ENCODE measurements around the gene FOXI3. TPM values are rescaled to one million over a fixed set of nuclear protein-coding genes. Genes with fewer than 3 reads are reported as not detected.

FOXI3 gene
- total and polyA plus RNA-seq, 2 experiments from 2014 or later = not detected

DNA sequence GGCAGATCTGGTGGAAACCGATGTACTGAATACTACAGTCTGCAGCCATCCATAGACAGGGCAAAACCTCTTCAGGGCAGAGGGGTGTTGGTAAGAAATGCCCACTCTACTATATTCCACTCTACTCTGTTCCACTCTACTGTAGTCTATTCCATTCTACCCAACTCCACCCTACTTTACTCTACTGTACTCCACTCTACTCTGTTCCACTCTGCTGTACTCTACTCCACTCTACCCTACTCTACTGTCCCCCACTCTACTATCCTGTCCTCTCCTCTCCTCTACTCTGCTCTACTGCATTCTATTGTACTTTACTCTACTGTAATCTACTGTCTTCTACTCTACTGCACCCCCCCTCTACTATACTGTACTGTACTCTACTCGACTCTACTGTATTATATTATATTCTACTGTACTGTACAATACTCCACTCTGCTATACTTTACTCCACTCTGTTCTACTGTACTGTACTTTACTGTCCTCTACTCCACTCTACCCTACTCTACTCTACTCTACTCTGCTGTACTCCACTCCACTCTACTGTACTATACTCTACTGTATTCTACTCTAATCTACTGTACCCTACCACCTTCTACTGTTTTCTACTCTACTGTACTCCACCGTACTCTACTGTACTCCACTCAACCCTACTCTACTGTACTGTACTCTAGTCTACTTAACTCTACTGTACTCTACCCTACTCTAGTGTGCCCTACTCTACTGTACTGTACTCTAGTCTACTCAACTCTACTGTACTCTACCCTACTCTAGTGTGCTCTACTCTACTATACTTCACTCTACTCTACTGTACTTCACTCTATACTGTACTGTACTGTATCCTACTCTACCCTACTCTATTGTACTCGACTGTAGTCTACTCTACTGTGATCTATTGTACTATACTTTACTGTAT is 17.0 kb upstream of the FOXI3 start:
- DNase-seq (ENCODE audit: low spot score) = no peak
- 90% methylated on average over 4 of the region's 4 CpGs for WGBS (ENCODE audit: low lambda C conversion rate, missing lambda C conversion rate)
- H3K4me3 ChIP-seq = no peak overlapping the region
- no peaks in the 10 kb centered on the region for H4K20me1 ChIP-seq (ENCODE audit: insufficient read depth, poor library complexity, severe bottlenecking)
- no peak for TF ChIP-seq EZH2 (IDR thresholded peaks at IDR 0.05; ENCODE audit: borderline replicate concordance)
- TF ChIP-seq, protein P1, sequence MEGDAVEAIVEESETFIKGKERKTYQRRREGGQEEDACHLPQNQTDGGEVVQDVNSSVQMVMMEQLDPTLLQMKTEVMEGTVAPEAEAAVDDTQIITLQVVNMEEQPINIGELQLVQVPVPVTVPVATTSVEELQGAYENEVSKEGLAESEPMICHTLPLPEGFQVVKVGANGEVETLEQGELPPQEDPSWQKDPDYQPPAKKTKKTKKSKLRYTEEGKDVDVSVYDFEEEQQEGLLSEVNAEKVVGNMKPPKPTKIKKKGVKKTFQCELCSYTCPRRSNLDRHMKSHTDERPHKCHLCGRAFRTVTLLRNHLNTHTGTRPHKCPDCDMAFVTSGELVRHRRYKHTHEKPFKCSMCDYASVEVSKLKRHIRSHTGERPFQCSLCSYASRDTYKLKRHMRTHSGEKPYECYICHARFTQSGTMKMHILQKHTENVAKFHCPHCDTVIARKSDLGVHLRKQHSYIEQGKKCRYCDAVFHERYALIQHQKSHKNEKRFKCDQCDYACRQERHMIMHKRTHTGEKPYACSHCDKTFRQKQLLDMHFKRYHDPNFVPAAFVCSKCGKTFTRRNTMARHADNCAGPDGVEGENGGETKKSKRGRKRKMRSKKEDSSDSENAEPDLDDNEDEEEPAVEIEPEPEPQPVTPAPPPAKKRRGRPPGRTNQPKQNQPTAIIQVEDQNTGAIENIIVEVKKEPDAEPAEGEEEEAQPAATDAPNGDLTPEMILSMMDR (IDR thresholded peaks at IDR 0.05; ENCODE audit: poor library complexity) = no peak
- TF ChIP-seq EZH2phosphoT487 (IDR thresholded peaks at IDR 0.05; ENCODE audit: low read depth, severe bottlenecking, unreplicated experiment) = no peak
- no peaks in the 10 kb centered on the region for H3K27me3 ChIP-seq
- no peaks in the 10 kb centered on the region for H3K36me3 ChIP-seq (replicated peaks; ENCODE audit: insufficient read depth, low read depth)
- no peaks in the 10 kb centered on the region for H3K79me2 ChIP-seq
- H3K9me2 ChIP-seq (replicated peaks; ENCODE audit: insufficient read depth) = no peaks in the 10 kb centered on the region
- H2AFZ ChIP-seq = no peak overlapping the region
- H3K4me1 ChIP-seq (ENCODE audit: insufficient read depth) = no peaks in the 10 kb centered on the region
- H3K4me2 ChIP-seq = no peak overlapping the region
- H3K27ac ChIP-seq = no peak overlapping the region
- H3K9me3 ChIP-seq (ENCODE audit: low read depth) = no peaks in the 10 kb centered on the region

DNA sequence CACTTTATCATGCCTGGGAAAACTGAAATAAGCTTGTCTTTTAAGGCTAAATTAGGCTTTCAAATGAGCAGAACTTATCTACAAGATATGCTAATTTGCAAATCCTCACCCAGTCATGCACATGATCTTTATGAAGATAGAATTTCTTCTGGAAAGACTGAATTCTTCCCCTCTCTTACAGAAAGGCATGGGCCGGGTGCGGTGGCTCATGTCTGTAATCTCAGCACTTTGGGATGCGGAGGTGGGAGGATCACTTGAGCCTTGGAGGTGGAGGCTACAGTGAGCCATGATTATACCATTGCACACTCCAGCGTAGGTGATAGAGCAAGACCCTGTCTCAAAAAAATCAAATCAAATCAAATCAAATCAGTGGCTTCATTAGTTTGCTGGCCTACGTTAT is 11.7 kb upstream of the FOXI3 start:
- H3K9me3 ChIP-seq (ENCODE audit: low read depth) = no peaks in the 10 kb centered on the region
- H3K4me3 ChIP-seq = no peak overlapping the region
- H3K4me2 ChIP-seq = no peak overlapping the region
- H2AFZ ChIP-seq = no peak overlapping the region
- TF ChIP-seq EZH2 (IDR thresholded peaks at IDR 0.05; ENCODE audit: borderline replicate concordance) (no peak), EZH2phosphoT487 (IDR thresholded peaks at IDR 0.05; ENCODE audit: low read depth, severe bottlenecking, unreplicated experiment) (no peak)
- TF ChIP-seq, protein P1 (IDR thresholded peaks at IDR 0.05; ENCODE audit: poor library complexity) = no peak
- no peaks in the 10 kb centered on the region for H3K36me3 ChIP-seq (replicated peaks; ENCODE audit: insufficient read depth, low read depth)
- no peaks in the 10 kb centered on the region for H4K20me1 ChIP-seq (ENCODE audit: insufficient read depth, poor library complexity, severe bottlenecking)
- H3K27me3 ChIP-seq = no peaks in the 10 kb centered on the region
- H3K79me2 ChIP-seq = no peaks in the 10 kb centered on the region
- 75% methylated on average over 5 of the region's 5 CpGs for WGBS (ENCODE audit: low lambda C conversion rate, missing lambda C conversion rate)
- H3K9me2 ChIP-seq (replicated peaks; ENCODE audit: insufficient read depth) = no peaks in the 10 kb centered on the region
- H3K27ac ChIP-seq = no peak overlapping the region
- no peaks in the 10 kb centered on the region for H3K4me1 ChIP-seq (ENCODE audit: insufficient read depth)
- DNase-seq (ENCODE audit: low spot score) = no peak

DNA sequence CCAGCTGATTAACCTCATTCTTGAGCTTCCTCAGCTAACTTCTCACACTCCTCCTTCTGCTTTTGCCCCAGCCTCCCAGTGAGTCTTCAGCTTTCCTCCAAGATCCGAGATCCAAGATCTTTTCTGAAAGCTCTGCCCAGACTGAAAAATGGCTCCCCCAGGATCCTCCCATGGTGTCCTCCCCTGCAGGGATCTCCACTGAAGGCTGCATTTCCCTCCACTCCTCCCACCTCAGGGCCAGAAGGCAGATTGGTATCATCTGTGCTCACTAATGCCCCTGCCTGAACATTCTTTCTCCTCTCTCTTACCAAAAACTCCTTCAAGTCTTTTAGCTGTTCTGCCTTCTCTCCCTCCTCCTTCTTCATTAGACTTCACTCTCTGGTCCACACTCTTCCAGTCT is 6.1 kb upstream of the FOXI3 start:
- TF ChIP-seq EZH2 (IDR thresholded peaks at IDR 0.05; ENCODE audit: borderline replicate concordance) (no peak), EZH2phosphoT487 (IDR thresholded peaks at IDR 0.05; ENCODE audit: low read depth, severe bottlenecking, unreplicated experiment) (no peak)
- TF ChIP-seq, protein P1 (IDR thresholded peaks at IDR 0.05; ENCODE audit: poor library complexity) = no peak
- no peak overlapping the region for H3K27ac ChIP-seq
- 59% methylated on average over 1 of the region's 1 CpG for WGBS (ENCODE audit: low lambda C conversion rate, missing lambda C conversion rate)
- no peaks in the 10 kb centered on the region for H3K36me3 ChIP-seq (replicated peaks; ENCODE audit: insufficient read depth, low read depth)
- H2AFZ ChIP-seq = no peak overlapping the region
- DNase-seq (ENCODE audit: low spot score) = no peak
- H3K9me2 ChIP-seq (replicated peaks; ENCODE audit: insufficient read depth) = no peaks in the 10 kb centered on the region
- no peaks in the 10 kb centered on the region for H3K4me1 ChIP-seq (ENCODE audit: insufficient read depth)
- no peaks in the 10 kb centered on the region for H3K9me3 ChIP-seq (ENCODE audit: low read depth)
- H3K4me2 ChIP-seq = no peak overlapping the region
- no peaks in the 10 kb centered on the region for H4K20me1 ChIP-seq (ENCODE audit: insufficient read depth, poor library complexity, severe bottlenecking)
- H3K79me2 ChIP-seq = no peaks in the 10 kb centered on the region
- H3K27me3 ChIP-seq = peaks cover 15% of the 10 kb centered on the region
- H3K4me3 ChIP-seq = no peak overlapping the region
